ENCODE measurements around the gene KCNJ11. TPM values are rescaled to one million over a fixed set of nuclear protein-coding genes. Genes with fewer than 3 reads are reported as not detected.

The KCNJ11 gene
- total and polyA plus RNA-seq, 2 of the 13 experiments (the other 11 are each of a cell fraction or from before 2014, with no cell fraction given) = 0.38 to 1.6 TPM

DNA sequence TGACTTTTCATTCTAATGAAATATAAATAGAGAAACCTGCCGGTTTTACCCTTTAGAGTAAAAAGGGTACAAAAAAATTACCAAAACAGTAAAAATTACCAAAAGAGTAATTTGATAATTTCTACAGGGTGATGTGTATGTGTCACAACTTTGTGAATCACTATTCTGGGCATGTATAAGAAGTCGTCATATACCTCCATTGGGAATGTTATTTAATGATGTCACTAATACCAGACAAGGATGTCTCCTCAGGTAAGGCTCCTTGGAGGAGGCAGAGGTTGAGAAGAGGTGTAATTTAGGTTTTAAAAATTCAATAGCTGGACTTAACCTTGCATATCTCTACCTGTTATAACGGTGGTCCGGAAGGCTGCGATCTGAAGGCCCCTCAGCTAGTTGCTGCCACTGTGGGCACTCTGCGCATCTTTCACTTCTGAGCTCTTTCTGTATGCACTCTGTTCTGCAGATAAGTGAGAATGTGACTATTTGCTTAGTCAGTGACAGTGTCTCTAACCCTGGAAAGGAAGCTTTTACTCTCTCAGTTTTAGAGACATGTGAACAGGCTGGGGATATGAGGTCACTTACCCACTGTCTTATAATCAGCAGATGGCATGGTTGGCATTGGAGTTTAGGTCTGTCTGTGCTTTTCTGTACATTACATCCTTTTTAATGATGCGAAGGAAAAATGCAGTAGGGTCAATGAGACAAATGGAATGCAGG, 37.8 kb downstream of the KCNJ11 start (continued):
- TF ChIP-seq ZNF280B (CRISPR knock-in tag; IDR thresholded peaks at IDR 0.05; ENCODE audit: borderline replicate concordance) = no peak

- DNase-seq (ENCODE audit: low spot score) (no peak), ATAC-seq (no peak), FAIRE-seq (no peak)
- in situ Hi-C loops (cut with HindIII; ENCODE audit: extremely low pct_ligation_motif_present, low pct_unique_long_range_greater_than_20kb) = no loop called here
- no peaks in the 10 kb centered on the region for H3K36me3 ChIP-seq (replicated peaks in 1 of 2; ENCODE audit: control insufficient read depth in 1 of 2, insufficient read depth in 2 of 2, low read length in 2 of 2)
- no peak overlapping the region for H3K4me2 ChIP-seq (ENCODE audit: low read depth, low read length)
- no peak overlapping the region for H3K4me3 ChIP-seq (replicated peaks in 1 of 3; ENCODE audit: insufficient read depth in 1 of 3, low read depth in 2 of 3, low read length in 3 of 3)
- H2AFZ ChIP-seq (ENCODE audit: low read length) = no peak overlapping the region
- CTCF ChIA-PET (ENCODE audit: low intra/inter-chr PET ratio, low total read pairs) = no interaction called here
- BruUV-seq (replicated peaks) = no TSS peak
- intact Hi-C loops (cut with micrococcal nuclease; ENCODE audit: unreplicated experiment) = no loop called here
- H3K9me3 ChIP-seq (ENCODE audit: low read length) = no peaks in the 10 kb centered on the region
- no peak overlapping the region for H3K9ac ChIP-seq (ENCODE audit: insufficient read depth, low read depth, low read length)
- peaks cover 9% of the 10 kb centered on the region for H3K4me1 ChIP-seq (ENCODE audit: insufficient read depth, low read length)
- no peaks in the 10 kb centered on the region for H4K20me1 ChIP-seq (ENCODE audit: insufficient read depth, low read length)
- no peak for TF ChIP-seq PAWR (CRISPR knock-in tag; IDR thresholded peaks at IDR 0.05; ENCODE audit: borderline replicate concordance)
- no peak for TF ChIP-seq ZNF720 (CRISPR knock-in tag; IDR thresholded peaks at IDR 0.05)
- TF ChIP-seq ZNF296 (CRISPR knock-in tag; conservative IDR thresholded peaks at IDR 0.05) = no peak
- TF ChIP-seq POLR2AphosphoS5 (IDR thresholded peaks at IDR 0.05; ENCODE audit: low read depth, low read length) = no peak
- TF ChIP-seq FOXO4 (CRISPR knock-in tag; conservative IDR thresholded peaks at IDR 0.05) = no peak
- no peak for TF ChIP-seq ZFP90 (CRISPR knock-in tag; IDR thresholded peaks at IDR 0.05; ENCODE audit: borderline replicate concordance)
- no peak for TF ChIP-seq ZBTB7A (CRISPR knock-in tag; IDR thresholded peaks at IDR 0.05)
- no peak for TF ChIP-seq TEAD2 (CRISPR knock-in tag; IDR thresholded peaks at IDR 0.05)
- no peak for TF ChIP-seq NR2F1 (CRISPR knock-in tag; IDR thresholded peaks at IDR 0.05)
- no peak for TF ChIP-seq ZFYVE20 (CRISPR knock-in tag; IDR thresholded peaks at IDR 0.05; ENCODE audit: borderline replicate concordance, low read depth)
- TF ChIP-seq JUN (CRISPR knock-in tag; IDR thresholded peaks at IDR 0.05) = no peak
- no peak for TF ChIP-seq ERF (CRISPR knock-in tag; IDR thresholded peaks at IDR 0.05)
- TF ChIP-seq, protein P1, sequence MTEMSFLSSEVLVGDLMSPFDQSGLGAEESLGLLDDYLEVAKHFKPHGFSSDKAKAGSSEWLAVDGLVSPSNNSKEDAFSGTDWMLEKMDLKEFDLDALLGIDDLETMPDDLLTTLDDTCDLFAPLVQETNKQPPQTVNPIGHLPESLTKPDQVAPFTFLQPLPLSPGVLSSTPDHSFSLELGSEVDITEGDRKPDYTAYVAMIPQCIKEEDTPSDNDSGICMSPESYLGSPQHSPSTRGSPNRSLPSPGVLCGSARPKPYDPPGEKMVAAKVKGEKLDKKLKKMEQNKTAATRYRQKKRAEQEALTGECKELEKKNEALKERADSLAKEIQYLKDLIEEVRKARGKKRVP (CRISPR knock-in tag; IDR thresholded peaks at IDR 0.05) = no peak
- peaks cover 0 to 3% of the 10 kb centered on the region in 2 experiments; a peak in 3 of 5 replicates for H3K27me3 ChIP-seq (ENCODE audit: control insufficient read depth in 1 of 2, insufficient read depth in 2 of 2, low read length in 2 of 2)
- peaks cover 4% of the 10 kb centered on the region for H3K79me2 ChIP-seq (ENCODE audit: insufficient read depth, low read length)
- H3K27ac ChIP-seq (ENCODE audit: extremely low read length, insufficient read depth, low read length) = no peak overlapping the region
- POLR2A ChIA-PET = no interaction called here
- 20% methylated on average over 1 of the region's 1 CpG for WGBS (ENCODE audit: low lambda C conversion rate)
Measured at GRCh38 chr11:17347676-17348075, 40.8 kb downstream of the KCNJ11 start.
